NCI-H2227 treated with DMSO at 0.1 percent for 48 hours (cell line): ENCODE data around the gene SETD6.
A peak's percentile ranks its signal among the peaks of the same experiment; 100 is the strongest.

Experiments
- DNase-seq: peaks from one replicate; lab custom pipeline; 2025; lab: John Stamatoyannopoulos, UW

Gene SETD6

DNA sequence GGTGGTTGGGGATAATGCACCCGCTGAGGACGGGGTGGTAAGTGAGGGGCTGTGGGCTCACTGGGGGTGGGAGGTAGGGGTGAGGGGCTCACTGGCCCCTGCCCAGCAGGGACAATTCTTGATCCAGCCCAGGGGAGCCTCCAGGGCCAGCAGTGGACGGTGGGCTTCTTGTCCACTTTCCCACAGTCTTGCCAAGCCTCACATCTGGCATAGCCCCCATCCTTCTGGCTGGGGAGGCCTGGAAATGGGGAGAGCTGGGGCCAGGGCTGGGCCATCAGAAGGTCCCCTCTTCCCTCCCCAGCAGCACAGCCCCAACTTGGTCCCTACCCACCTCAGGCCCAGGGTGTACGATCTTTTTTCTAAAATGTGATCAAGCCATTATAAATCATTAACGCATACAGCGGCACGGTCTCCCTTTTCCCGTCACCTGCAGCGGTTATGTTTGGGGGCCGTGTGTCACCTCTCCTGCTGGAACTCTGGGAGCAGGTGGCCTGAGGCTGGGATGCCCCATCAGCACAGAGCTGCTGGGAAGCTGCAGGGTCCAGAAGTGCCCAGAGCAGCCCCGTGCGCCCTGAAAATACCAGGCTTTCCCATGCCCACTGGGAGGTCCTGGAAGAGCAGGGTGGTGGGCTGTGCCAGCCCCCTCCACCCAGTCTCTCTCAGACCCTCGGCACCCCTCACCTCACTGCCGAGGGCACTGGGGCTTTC, 7.2 kb upstream of the SETD6 start:
- DNase-seq: no peak

DNA sequence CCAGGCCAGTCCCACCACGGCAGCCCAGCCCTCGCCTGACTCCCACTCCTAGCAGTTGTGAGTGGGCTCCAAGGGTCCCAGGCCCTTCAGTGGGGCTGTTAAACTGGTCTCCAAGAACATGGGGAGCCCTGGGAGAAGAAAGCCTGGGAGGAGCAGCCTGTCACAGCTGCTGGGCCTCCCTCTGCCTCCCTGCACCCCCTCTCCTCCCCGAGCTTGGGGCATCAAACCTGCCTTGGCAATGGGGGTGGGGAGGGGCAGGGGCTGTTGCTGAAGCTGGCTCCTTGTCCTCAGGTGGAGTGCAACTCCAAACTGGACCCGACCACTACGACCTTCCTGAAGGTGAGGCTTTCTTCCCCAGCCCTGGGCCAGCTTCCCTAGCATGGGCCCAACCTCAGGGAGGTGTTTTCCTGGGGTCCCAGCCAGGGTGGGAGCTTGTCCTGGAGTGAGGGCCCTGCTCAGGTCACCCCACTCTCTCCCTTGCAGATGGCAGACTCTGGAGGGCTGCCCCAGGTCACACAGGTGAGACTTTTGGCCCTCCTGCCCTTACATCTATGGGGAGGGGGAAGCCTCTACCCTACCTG, 6.6 kb upstream of the SETD6 start:
- no peak for DNase-seq

DNA sequence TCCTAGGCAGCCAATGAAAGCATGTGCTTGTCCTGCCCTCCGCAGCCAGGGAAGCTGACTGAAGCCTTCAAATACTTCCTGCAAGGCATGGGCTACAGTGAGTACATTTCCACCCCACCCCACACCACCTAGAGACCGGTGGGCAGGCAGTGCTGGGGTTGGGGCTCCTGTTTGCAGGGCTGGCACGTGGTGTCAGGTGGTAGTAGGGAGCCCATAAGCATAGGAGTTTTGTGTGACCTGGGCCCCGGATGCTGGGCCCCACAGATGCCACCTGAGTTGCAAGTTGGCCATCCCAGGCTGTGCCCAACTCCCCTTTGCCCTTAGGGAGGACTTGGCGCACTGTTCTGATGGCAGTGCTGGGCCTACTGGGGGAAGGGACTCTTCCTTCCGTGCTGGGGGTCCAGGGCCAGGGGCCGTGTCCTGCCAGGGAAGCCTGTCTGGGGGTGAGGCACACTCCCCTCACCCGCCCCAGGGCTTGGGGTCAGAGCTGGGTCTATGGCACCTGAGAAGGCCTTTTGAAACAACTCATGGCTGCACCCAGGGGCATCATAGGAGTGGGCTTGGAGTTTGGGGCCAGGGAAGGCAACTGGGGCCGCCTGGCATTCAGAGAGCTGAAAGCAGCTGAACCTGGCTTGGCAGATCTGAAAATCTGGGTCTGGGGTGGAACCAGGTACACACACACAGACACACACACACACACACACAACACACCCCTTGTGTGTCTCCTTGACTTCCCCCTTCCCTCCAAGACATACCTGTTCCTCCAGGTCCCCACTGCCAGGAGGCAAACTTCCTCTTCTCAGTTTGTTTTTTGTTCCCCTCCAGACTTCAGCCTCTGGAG, 5.8 kb upstream of the SETD6 start:
- DNase-seq: no peak

DNA sequence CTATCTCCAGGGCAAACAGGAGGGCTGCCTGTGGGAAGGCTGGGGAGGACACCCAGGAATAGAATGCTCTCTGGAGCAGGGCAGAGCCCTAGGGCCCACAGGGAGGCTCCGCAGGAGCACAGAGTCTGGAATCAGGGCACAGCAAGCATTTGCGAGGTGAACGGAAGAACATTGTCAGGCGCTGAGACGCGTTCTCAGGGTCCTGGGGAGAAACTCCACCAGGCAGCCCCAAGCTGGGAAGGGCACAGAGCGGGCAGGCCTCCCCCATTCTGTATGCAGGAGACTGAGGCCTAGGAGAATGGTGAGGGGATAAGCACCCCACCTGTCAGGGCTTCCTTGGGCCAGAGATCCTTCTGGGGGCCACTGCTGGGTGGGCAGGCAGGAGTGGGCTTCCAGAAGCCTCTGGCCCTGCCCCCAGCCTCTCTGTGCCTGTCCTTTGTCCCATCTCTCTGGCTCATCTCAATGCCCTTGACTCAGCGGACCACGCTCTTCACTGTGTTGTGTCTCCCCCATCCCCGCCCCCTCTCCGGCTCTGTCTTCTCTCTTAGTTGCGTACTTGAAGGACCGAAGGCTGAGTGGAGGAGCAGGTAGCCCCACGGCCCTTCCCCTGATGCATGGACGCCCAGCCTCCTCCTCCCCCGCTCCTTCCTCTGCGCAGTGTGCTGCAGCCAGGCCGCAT, 5.1 kb upstream of the SETD6 start:
- DNase-seq: no peak

DNA sequence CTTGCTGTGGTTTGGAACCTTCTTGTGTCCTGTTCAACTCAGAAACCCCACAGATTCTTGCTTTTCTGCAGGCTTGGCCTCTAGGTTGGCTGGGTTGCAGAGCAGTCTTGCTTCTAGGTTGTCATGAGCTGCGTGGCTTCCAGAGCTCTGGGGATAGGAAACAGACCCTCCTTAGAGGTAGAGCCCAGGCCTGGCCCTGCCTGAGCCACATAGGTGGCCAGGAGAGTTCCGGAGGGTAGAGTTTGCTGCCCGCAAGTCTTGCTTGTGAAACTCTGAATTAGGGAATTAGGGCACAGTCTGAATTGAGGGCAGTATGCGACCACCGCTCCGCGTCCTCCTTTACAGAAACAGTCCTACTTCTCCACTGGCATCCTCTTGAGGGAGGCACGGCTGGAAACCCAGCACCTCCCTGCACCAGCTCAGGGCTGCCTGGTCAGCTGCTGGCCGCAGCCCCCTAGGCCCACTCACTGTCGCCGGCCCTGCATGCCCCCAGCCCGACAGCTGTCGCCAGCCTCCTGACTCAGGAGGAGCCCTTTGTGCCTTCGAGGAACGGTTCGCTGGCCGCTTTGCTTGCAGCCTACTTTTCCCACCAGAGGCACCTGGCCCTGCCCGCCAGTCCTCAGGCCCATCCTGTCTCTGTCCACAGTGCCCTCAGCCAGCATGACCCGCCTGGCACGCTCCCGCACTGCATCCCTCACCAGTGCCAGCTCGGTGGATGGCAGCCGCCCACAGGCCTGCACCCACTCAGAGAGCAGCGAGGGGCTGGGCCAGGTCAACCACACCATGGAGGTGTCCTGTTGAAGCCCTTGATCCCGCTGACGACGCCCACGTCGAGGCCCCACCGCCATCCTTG, 4.3 kb upstream of the SETD6 start:
- DNase-seq: no peak

DNA sequence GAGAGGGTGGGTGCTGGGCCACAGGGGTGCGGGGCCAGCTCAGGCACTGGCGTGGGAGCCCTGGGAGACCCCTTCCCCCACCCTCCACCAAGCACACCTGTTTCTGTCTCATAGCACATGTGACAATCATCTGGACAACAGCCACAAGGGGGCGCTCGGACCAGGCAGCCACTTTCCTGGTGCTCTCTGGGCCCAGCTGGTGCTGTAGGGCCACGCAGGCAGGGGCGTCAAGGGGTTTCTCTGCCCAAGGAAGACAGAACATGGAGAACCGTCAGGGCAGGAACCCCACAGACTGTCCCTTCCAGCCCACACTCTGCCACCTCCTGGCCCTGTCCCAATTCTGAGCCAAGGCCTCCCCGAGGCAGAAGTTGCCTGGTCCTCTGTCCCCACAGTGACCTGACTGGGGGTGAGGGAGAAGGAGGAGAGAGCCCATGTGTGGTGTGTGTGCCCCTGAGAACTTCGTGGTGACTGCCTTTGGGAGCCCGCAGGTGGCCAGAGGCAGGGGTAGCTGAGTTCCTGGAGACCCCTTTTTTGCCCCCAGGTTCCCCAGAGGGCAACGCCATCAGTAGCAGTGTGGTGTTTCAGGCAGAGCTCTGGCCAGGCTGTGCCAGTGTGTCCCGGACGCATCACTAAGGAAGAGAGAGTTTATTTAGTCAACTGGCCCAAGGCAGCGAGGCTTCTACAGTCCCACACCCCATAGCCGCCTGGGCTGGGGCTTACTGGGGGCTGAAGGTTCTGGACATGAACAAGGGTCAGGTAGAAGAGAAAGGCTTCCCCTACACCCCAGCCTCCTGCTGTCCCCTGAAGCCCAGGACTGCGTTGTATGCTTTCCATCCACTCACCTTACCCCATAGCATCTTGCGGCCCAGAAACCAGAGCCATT, 3.1 kb upstream of the SETD6 start:
- DNase-seq: peak; percentile 16

DNA sequence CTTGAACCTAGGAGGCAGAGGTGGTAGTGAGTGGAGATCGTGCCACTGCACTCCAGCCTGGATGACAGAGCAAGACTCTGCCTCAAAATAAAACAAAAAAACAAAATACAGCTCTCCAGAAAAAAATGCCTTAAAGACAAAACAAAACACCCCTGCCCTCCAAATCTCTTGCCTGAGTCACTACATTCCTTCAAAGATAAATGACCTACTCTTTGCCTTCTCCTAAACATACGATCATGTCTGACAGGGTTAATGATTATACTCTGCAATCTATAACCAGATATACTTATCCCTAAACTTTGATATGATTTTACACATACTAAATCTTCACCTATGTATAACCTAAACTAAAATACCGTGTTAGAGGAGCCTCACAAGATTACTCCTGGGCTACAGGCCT, 1.4 kb upstream of the SETD6 start:
- no peak for DNase-seq

DNA sequence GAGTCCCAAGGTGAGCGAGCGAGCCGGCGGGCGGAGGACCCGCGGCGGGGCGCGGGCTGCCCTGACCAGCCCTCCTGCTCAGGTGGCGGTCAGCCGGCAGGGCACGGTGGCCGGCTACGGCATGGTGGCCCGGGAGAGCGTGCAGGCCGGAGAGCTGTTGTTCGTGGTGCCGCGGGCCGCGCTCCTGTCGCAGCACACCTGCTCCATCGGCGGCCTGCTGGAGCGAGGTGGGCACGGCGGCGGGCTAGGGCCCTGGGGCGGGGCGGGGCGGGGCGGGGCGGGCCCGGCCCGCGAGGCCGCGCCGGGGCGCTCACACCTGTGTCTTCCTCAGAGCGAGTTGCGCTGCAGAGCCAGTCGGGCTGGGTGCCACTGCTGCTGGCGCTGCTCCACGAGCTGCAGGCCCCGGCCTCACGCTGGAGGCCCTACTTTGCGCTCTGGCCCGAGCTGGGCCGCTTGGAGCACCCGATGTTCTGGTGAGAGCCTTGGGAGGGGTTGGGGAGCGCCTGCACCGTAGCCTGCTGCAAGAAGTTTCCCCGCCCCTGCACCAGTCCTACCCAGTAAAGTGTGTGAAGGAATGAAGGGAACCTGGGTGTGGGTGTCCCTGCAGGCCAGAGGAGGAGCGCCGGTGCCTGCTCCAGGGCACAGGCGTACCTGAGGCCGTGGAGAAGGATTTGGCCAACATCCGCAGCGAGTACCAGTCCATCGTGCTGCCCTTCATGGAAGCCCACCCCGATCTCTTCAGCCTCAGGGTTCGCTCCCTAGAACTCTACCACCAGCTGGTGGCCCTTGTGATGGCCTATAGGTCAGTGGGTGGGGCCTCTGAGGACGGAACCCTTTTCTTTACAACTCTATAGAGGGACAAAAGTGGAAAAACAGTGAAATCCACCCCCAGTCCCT, 802 bp downstream of the SETD6 start:
- DNase-seq: no peak

DNA sequence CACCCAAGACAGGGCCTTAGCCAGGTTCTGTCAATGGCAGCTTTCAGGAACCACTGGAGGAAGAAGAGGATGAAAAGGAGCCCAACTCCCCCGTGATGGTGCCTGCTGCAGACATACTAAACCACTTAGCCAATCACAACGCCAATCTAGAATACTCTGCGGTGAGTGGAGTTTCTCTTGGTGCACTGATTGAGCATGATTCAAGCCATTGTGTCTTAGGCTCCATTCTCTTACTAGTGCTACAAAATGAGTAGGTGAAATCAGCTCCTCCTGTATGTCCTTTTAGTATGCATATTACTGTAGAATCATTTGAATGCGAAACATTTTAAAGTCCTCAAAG, 1.4 kb downstream of the SETD6 start:
- no peak for DNase-seq

DNA sequence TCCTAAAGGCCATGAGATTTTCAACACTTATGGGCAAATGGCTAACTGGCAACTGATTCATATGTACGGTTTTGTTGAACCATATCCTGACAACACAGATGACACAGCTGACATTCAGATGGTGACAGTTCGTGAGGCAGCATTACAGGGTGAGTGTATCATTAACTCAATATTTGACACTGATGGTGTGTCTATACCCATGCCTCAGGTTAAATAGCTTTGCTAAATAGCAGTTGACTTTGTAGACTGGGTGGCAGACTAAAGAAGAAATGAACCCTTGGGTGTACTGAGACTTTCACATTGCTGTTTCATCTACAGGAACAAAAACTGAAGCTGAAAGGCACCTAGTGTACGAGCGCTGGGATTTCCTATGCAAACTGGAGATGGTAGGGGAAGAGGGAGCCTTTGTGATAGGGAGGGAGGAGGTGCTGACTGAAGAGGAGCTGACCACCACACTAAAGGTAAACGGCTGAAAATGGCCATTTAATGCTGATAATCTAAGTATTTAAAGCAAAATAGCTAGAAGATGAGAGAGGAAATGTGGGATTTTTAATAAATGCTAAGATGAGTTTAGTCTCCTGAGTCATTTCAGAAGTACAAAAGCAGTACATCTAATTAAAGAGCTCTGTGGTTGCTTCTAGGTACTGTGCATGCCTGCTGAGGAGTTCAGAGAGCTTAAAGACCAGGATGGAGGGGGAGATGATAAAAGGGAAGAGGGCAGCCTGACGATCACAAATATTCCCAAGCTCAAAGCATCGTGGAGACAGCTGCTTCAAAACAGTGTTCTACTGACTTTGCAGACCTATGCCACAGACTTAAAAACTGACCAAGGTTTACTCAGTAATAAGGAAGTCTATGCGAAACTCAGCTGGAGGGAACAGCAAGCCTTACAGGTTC, 3.0 kb downstream of the SETD6 start:
- no peak for DNase-seq

DNA sequence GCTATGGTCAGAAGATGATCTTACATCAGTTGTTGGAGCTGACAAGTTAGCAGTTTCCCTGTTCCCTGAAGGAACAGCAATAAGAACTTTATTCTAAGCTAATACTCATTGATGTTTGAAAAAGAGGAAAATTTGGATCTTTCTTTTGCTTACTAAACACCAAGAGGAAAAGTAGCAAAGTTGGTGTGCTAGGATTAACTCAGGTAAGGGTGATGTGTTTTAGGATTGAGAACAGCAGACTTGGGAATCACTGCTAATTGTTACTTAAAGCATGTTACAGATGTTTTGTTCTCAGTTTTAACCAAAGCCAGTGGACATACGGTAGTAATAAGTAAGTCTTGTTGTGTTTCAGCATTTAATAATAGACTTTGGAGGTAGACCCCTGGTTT, 3.7 kb downstream of the SETD6 start:
- DNase-seq: no peak

DNA sequence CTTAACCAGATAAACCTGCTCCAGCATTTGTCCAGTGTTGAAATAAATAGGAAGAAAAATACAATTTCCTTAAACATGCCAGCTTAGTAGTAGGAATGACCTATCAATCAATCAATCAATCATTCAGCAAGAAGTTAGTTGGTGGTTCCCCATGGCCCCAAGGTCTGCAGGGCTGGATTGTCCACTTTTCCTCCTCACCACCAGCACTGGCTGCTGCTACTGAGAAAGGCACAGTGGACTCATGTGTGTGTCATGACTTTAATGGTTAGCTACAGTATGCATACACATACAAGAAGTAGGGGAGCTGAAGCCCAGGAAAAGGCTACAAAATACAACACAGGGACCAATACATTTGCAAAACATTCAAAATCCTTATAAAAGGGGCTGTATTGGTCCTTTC, 4.4 kb downstream of the SETD6 start:
- no peak for DNase-seq

DNA sequence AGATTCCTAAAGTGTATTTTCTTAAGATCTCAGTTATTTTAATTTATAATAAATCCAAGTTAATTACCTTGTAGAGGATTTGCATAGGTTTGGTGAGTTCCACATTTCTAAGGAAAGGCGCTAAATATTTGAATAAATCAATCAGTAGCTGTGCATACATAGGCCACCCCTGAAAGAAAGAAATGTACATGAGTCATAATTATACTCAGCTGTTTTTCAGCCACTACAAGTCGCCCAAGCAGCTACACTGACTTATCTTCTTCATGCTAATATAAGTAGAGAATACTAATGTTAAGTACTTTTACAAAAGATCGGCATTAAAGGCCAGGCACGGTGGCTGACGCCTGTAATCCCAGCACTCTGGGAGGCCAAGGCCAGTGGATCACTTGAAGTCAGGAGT, 14.9 kb downstream of the SETD6 start:
- DNase-seq: no peak

DNA sequence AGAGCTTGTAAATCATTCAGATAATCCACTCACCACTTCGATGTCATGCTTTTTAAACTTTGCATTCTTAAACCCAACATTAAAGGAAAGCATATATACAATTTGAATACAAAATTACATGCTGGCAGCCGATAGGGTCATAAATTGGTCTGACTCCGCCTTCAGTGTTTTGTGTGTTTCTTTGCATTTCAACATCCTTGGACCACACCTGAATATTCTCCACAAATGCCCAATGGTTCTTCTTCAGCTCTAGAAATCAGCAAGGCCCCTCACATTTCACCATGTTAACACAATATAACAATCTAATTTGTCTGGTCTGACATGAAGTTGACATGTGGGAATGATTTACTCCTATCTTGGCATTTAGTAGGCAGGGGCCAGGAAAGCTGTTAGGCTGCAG, 17.1 kb downstream of the SETD6 start:
- no peak for DNase-seq

DNA sequence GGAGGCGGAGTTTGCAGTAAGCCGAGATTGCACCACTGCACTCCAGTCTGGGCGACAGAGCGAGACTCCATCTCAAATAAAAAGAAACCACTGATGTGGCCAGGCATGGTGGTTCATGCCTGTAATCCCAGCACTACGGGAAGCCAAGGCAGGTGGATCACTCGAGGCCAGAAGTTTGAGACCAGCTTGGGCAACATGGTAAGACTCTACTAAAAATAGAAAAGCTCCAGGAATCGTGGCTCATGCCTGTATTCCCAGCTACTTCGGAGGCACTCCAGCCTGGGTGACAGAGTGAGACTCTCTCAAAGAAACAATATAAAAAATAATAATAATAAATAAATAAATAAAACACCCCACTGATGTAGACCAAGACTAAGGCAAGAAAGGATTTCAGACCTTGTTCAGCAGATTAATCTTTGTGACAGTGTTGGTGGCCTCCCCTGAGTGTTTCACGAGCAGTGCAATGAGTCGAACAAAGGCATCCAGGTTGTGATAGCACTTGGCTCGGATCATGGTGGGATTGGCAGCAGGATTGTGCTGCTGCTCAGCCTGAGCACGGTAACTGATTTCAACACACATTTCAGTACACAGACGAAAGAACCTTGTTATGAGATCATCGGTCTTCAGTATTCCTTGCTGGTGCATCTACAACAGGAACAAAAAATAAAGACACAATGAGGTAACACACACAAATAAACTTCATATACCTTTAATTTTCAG, 18.6 kb downstream of the SETD6 start:
- DNase-seq: no peak

DNA sequence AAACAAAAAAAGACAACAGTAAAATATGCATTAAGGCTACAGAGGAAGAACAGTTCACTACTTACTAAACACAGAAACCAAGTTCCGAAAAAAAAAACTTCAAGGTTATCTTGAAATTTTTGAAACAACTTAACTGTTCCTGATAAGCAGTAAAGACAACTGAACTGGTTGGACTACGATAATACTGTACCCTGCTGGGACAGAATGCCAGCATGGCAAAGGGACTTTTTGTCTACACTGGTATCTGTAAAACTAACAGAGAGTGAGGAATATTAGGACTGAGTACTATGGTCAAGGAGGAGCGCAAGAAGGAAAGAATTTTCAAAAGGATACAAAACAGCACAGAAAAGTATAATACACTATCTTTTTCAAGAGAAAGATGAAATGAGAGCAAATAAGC, 19.8 kb downstream of the SETD6 start:
- no peak for DNase-seq

DNA sequence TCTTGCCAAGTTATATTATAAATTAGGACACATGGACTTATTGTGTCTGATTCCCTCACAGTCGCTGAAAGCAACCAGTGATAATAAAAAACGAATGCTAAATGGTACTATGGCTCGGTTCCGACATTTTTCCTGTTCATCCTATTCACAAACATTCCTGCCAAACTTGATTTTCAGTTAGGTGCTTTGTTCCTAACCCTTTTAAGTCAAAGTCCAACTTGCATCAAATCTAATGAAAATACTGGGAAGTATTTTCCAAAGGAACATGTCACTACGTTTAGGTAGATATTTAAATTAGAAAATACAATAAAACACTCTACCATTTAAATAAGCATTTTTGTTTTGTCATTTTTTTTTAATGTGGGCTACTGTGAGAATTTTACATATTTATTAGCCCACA, 21.0 kb downstream of the SETD6 start:
- no peak for DNase-seq
